Sigmoid colon (tissue), 7 donors: ENCODE measurements around the gene PRKN. TPM values are rescaled to one million over a fixed set of nuclear protein-coding genes. Genes with fewer than 3 reads are reported as not detected.

Experiments
- DNase-seq: peaks from one replicate; pipeline ENCODE4 v3.0.0-alpha.2; 2019
- H3K27ac ChIP-seq, 4 donors: fragments of 200-600 bp; sonication (generic); one replicate each; pipeline ENCODE4 v1.5.1; 2016 to 2019; ENCODE audit warnings: mild to moderate bottlenecking in 1 of 4
- H3K27me3 ChIP-seq, 3 donors: fragments of 200-600 bp; sonication (generic); one replicate each; pipeline ENCODE4 v1.5.1; 2019; ENCODE audit warnings: mild to moderate bottlenecking in 1 of 3
- H3K36me3 ChIP-seq, 4 donors: fragments of 200-600 bp; sonication (generic); one replicate each; pipeline ENCODE4 v1.5.1; 2016 to 2019
- H3K4me1 ChIP-seq, 4 donors: fragments of 200-600 bp; sonication (generic); one replicate each; pipeline ENCODE4 v1.5.1; 2017 to 2019
- H3K4me3 ChIP-seq, 4 donors: fragments of 200-600 bp; sonication (generic); one replicate each; pipeline ENCODE4 v1.5.1; 2017 to 2019; ENCODE audit warnings: mild to moderate bottlenecking in 2 of 4, moderate library complexity in 1 of 4
- H3K9me3 ChIP-seq, 4 donors: fragments of 200-600 bp in 3 of 4; sonication (generic) in 3 of 4; one replicate each; pipeline versions ENCODE4 v1.5.1 to v1.6.1; 2013 to 2019
- EP300 ChIP-seq, 4 donors: sonication (generic); formaldehyde crosslinking; IDR thresholded peaks; one replicate each; pipeline ENCODE4 v1.6.1; 2017; ENCODE audit warnings: antibody characterized with exemption in 4 of 4
- POLR2A ChIP-seq, 2 donors: fragments of 450-650 bp; IDR thresholded peaks; one replicate each; pipeline ENCODE4 v1.6.1; 2016; ENCODE audit warnings: antibody characterized with exemption in 2 of 2, mild to moderate bottlenecking in 2 of 2, moderate library complexity in 2 of 2
- POLR2AphosphoS5 ChIP-seq, 4 donors: sonication (generic); formaldehyde crosslinking; IDR thresholded peaks; one replicate each; pipeline ENCODE4 v1.6.1; 2017; ENCODE audit warnings: antibody characterized with exemption in 4 of 4
- WGBS, 2 donors: extraction: QIAGEN DNeasy Blood & Tissue Kit; methylation state at CpG; one replicate each; pipeline ENCODE4 v1.1.7; 2013; 5-methylcytosine and 5-hydroxymethylcytosine counted together
- intact Hi-C: fragments of 100-400 bp; cut with DNase I; formaldehyde crosslinking; loops from one replicate; pipeline ENCODE4 v1.15.1; 2023
- polyA plus RNA-seq, 3 donors: library from polyadenylated mRNA; stranded (reverse); fragments of 200-250 nt; gene quantifications; one replicate each; pipeline ENCODE4 v1.2.3, GENCODE V29; 2013
- total RNA-seq, 4 donors: library from RNA; depleted of rRNA; stranded (reverse); fragments of >200 nt; gene quantifications; one replicate each; pipeline ENCODE4 v1.1.0, GENCODE V29; 2016
- TF ChIP-seq, protein P1 (sequence below), 4 experiments: fragments of 450-650 bp in 3 of 4; fragments of 200-600 bp in 1 of 4; IDR thresholded peaks; one replicate each; pipeline ENCODE4 v1.5.1; 2016 to 2019; ENCODE audit warnings: antibody characterized with exemption in 4 of 4, mild to moderate bottlenecking in 3 of 4, moderate library complexity in 2 of 4
- donor health status: healthy with polysubstance abuse.
- donor health status: Bipolar disorder and iron deficiency.
- donor health status: healthy.

PRKN gene
- total and polyA plus RNA-seq, 7 donors, result 0.38 to 173 (median 9.7) TPM

DNA sequence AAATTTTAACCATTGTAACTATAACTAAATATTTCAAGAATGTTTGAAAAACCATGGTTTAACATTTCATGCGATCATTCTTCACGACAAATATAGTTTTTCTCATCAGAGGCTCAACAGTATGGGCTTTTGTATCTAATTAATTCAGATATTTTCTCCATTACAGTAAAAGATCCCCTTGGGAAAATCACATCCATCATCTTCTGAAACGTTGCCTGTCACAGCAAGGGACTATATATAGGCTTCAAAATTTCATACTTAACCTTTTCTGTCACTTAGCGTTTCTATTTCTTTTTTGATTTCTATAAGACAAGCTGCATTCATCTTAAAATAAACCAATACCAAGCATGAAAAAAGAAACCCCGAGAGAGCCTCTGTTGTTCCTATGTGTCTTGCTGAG, 710.0 kb downstream of the PRKN start:
- WGBS, 2 donors, result 84 to 89% methylated on average over 5 of the region's 5 CpGs
- Histone ChIP-seq H3K36me3 (no peaks in the 10 kb centered on the region), H3K27me3 (no peaks in the 10 kb centered on the region), H3K4me3 (no peak overlapping the region), H3K4me1 (no peaks in the 10 kb centered on the region), H3K9me3 (no peaks in the 10 kb centered on the region), H3K27ac (no peak overlapping the region)
- DNase-seq, result no peak
- TF ChIP-seq POLR2AphosphoS5 (IDR thresholded peaks at IDR 0.05) (no peak), EP300 (IDR thresholded peaks at IDR 0.05) (no peak), POLR2A (IDR thresholded peaks at IDR 0.05) (no peak)
- TF ChIP-seq, protein P1, sequence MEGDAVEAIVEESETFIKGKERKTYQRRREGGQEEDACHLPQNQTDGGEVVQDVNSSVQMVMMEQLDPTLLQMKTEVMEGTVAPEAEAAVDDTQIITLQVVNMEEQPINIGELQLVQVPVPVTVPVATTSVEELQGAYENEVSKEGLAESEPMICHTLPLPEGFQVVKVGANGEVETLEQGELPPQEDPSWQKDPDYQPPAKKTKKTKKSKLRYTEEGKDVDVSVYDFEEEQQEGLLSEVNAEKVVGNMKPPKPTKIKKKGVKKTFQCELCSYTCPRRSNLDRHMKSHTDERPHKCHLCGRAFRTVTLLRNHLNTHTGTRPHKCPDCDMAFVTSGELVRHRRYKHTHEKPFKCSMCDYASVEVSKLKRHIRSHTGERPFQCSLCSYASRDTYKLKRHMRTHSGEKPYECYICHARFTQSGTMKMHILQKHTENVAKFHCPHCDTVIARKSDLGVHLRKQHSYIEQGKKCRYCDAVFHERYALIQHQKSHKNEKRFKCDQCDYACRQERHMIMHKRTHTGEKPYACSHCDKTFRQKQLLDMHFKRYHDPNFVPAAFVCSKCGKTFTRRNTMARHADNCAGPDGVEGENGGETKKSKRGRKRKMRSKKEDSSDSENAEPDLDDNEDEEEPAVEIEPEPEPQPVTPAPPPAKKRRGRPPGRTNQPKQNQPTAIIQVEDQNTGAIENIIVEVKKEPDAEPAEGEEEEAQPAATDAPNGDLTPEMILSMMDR (IDR thresholded peaks at IDR 0.05), result no peak
- intact Hi-C loops, result no loop called here

DNA sequence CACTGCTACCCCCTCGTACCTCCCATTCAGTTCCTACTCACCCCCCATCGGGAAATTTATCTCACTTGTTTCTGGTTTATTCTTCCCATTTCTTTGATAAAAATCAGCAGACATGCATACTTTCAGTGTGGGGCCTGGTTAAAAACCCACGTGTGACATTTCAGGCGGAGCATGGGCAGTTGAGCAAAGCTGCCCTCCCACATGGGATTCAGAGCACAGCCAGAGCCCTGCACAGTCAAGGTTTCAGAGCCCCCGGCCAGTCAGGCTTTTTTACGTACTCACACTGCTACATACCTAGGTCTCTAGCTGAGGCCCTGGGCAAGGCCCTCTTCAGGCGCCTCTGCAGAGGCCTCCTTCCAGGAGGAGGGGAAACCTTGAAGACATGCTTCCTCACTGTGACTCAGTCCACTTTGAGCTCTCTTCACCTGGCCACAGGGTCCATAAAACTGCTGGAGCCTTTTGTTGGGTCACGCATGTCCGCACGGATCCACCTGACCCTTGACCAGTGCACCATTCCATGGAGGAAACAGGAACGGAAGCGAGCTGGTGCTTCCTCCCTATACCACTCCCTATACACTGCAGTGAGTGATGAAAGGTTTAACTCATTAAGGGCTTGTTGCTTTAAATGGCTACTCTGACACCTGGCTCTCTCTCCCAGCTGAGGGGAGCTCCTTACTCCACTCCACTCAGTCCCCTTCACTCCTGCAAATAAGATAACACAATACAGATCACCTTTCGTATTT, 713.3 kb downstream of the PRKN start:
- WGBS, 2 donors, result 82 to 86% methylated on average over 13 of the region's 13 CpGs
- Histone ChIP-seq H3K27me3 (no peaks in the 10 kb centered on the region), H3K4me3 (no peak overlapping the region), H3K36me3 (no peaks in the 10 kb centered on the region), H3K9me3 (no peaks in the 10 kb centered on the region), H3K27ac (no peak overlapping the region), H3K4me1 (no peaks in the 10 kb centered on the region)
- TF ChIP-seq EP300 (IDR thresholded peaks at IDR 0.05) (no peak), POLR2A (IDR thresholded peaks at IDR 0.05) (no peak), POLR2AphosphoS5 (IDR thresholded peaks at IDR 0.05) (no peak)
- TF ChIP-seq, protein P1 (IDR thresholded peaks at IDR 0.05), result no peak
- no peak for DNase-seq
- intact Hi-C loops, result no loop called here

DNA sequence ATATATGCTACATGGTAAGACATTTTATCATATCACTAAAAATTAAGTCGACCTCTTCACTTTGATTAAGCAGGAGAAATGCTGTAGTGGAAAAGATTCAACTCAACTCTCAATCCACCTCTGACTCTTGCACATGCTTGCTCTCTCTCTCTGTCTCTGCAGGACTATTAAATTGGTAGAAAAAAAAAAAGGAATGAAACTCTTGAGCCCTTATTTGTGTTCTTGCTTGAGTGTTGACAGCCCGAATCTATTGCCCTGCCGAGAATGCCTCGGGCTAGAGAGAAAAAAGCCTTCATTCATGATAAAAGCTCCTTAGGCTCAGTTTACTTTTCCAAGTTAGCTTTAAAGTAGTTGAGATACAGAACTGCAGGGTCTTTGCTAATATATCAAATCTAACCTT, 722.2 kb downstream of the PRKN start:
- intact Hi-C loops, result no loop called here

DNA sequence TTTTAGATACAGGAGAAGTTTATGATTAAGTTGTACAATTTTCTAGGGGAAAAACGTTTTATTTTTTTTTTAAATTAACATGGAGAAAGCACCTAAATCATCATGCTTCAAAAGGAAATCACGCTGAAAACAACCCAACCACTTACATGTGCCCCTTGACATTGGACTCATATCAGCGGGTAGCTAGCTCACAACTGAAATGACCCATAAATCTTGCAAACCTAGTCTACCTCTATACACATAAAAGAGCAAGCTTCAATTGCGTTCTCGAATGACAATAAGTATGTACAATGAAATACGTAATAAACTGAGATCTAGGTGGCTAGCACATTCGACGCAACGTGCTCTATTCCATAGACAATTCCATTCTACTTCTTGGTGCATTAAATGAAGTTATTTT, 730.8 kb downstream of the PRKN start:
- Histone ChIP-seq H3K27me3 (no peaks in the 10 kb centered on the region), H3K4me1 (no peaks in the 10 kb centered on the region), H3K4me3 (no peak overlapping the region), H3K27ac (no peak overlapping the region), H3K36me3 (no peaks in the 10 kb centered on the region), H3K9me3 (no peaks in the 10 kb centered on the region)
- TF ChIP-seq, protein P1 (IDR thresholded peaks at IDR 0.05), result no peak
- TF ChIP-seq EP300 (IDR thresholded peaks at IDR 0.05) (no peak), POLR2A (IDR thresholded peaks at IDR 0.05) (no peak), POLR2AphosphoS5 (IDR thresholded peaks at IDR 0.05) (no peak)
- intact Hi-C loops, result no loop called here
- DNase-seq, result no peak
- 68 to 79% methylated on average over 9 of the region's 9 CpGs for WGBS, 2 donors

More for the DNA sequence above, 722.2 kb downstream of the PRKN start:
- Histone ChIP-seq H3K9me3 (no peaks in the 10 kb centered on the region), H3K4me3 (no peak overlapping the region), H3K4me1 (no peaks in the 10 kb centered on the region), H3K36me3 (no peaks in the 10 kb centered on the region), H3K27ac (no peak overlapping the region), H3K27me3 (no peaks in the 10 kb centered on the region)
- DNase-seq, result no peak
- TF ChIP-seq EP300 (IDR thresholded peaks at IDR 0.05), result no peak
- no peak for TF ChIP-seq POLR2A (IDR thresholded peaks at IDR 0.05)
- WGBS, 2 donors, result 81 to 90% methylated on average over 4 of the region's 4 CpGs

DNA sequence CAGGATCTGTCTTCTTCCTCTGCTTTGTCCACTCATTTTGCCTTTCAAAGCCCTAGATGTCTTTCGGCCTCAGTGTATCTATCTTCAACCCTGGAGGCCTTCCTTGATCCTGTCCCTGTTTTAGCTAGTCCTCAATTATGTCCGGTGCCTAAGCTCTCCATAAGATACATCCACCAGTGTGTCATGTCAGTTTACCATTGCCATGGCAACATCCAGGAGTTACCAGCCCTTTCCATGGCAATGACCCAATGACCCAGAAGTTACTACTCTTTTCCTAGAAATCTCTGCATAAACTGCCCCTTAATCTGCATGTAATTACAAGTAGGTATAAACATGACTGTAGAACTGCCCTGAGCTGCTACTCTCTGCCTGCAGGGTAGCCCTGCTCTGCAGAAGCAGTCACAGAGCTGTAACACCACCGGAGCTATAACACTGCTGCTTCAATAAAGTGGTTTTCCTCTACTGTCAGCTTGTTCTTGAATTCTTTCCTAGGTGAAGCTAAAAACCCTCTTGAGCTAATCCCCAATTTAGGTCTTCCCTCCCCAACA, 741.6 kb downstream of the PRKN start:
- H3K9me3 ChIP-seq, result peaks cover 0 to 8% (median 0%) of the 10 kb centered on the region in 4 donors
- no peak overlapping the region for H3K4me3 ChIP-seq
- intact Hi-C loops, result no loop called here
- 80 to 85% methylated on average over 3 of the region's 3 CpGs for WGBS, 2 donors
- no peak for DNase-seq
- no peaks in the 10 kb centered on the region for H3K27me3 ChIP-seq
- no peak overlapping the region for H3K27ac ChIP-seq
- TF ChIP-seq POLR2A (IDR thresholded peaks at IDR 0.05) (no peak), POLR2AphosphoS5 (IDR thresholded peaks at IDR 0.05) (no peak), EP300 (IDR thresholded peaks at IDR 0.05) (no peak)
- TF ChIP-seq, protein P1 (IDR thresholded peaks at IDR 0.05), result no peak
- no peaks in the 10 kb centered on the region for H3K36me3 ChIP-seq
- H3K4me1 ChIP-seq, result no peaks in the 10 kb centered on the region
